WTC11 (cell line): Measurements from ENCODE around the gene FAM20C. TPM values are rescaled to one million over a fixed set of nuclear protein-coding genes. Genes with fewer than 3 reads are reported as not detected.

ENCODE experiments used
- ARID4B ChIP-seq: sonication (generic); formaldehyde crosslinking; IDR thresholded peaks from 2 replicates; pipeline ENCODE4 v1.8.0; 2023; ENCODE audit warnings: missing genetic modification reagents, mild to moderate bottlenecking, borderline replicate concordance
- ATF2 ChIP-seq: sonication (generic); formaldehyde crosslinking; IDR thresholded peaks from 2 replicates; pipeline ENCODE4 v1.8.1; 2022; ENCODE audit warnings: low read depth, missing genetic modification reagents, borderline replicate concordance
- ESRRA ChIP-seq: sonication (generic); formaldehyde crosslinking; IDR thresholded peaks from 2 replicates; pipeline ENCODE4 v1.8.1; 2022; ENCODE audit warnings: mild to moderate bottlenecking, missing genetic modification reagents, borderline replicate concordance
- FOXJ3 ChIP-seq: sonication (generic); formaldehyde crosslinking; IDR thresholded peaks from 2 replicates; pipeline ENCODE4 v1.9.0; 2021; ENCODE audit warnings: missing genetic modification reagents, mild to moderate bottlenecking, borderline replicate concordance
- TEAD4 ChIP-seq: sonication (generic); formaldehyde crosslinking; IDR thresholded peaks from 2 replicates; pipeline ENCODE4 v1.8.0; 2022; ENCODE audit warnings: mild to moderate bottlenecking, missing genetic modification reagents
- USF2 ChIP-seq: sonication (generic); formaldehyde crosslinking; IDR thresholded peaks from 2 replicates; pipeline ENCODE4 v1.8.1; 2023; ENCODE audit warnings: mild to moderate bottlenecking, missing genetic modification reagents, moderate library complexity
- ZNF532 ChIP-seq: fragments of 250-450 bp; sonication (Bioruptor Pico); IDR thresholded peaks from 2 replicates; pipeline ENCODE4 v1.9.0; 2021; ENCODE audit warnings: mild to moderate bottlenecking, borderline replicate concordance
- total RNA-seq: library from RNA; stranded (reverse); gene quantifications from 3 replicates; pipeline ENCODE4 v1.2.3, GENCODE V29; 2021
- TF ChIP-seq, protein P1 (sequence below): sonication (generic); formaldehyde crosslinking; IDR thresholded peaks from 2 replicates; pipeline ENCODE4 v1.8.0; 2022; ENCODE audit warnings: missing genetic modification reagents

The FAM20C gene
- total RNA-seq, 1 experiment from 2014 or later: 64.9 TPM

- TF ChIP-seq ZNF532 (CRISPR knock-in tag) (no peak), ESRRA (no peak), FOXJ3 (CRISPR knock-in tag) (no peak), ATF2 (CRISPR knock-in tag) (no peak), ARID4B (CRISPR knock-in tag) (no peak), TEAD4 (no peak), USF2 (CRISPR knock-in tag) (no peak)
- TF ChIP-seq, protein P1, sequence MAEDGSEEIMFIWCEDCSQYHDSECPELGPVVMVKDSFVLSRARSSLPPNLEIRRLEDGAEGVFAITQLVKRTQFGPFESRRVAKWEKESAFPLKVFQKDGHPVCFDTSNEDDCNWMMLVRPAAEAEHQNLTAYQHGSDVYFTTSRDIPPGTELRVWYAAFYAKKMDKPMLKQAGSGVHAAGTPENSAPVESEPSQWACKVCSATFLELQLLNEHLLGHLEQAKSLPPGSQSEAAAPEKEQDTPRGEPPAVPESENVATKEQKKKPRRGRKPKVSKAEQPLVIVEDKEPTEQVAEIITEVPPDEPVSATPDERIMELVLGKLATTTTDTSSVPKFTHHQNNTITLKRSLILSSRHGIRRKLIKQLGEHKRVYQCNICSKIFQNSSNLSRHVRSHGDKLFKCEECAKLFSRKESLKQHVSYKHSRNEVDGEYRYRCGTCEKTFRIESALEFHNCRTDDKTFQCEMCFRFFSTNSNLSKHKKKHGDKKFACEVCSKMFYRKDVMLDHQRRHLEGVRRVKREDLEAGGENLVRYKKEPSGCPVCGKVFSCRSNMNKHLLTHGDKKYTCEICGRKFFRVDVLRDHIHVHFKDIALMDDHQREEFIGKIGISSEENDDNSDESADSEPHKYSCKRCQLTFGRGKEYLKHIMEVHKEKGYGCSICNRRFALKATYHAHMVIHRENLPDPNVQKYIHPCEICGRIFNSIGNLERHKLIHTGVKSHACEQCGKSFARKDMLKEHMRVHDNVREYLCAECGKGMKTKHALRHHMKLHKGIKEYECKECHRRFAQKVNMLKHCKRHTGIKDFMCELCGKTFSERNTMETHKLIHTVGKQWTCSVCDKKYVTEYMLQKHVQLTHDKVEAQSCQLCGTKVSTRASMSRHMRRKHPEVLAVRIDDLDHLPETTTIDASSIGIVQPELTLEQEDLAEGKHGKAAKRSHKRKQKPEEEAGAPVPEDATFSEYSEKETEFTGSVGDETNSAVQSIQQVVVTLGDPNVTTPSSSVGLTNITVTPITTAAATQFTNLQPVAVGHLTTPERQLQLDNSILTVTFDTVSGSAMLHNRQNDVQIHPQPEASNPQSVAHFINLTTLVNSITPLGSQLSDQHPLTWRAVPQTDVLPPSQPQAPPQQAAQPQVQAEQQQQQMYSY (CRISPR knock-in tag): no peak
These were observed 67.5 kb downstream of the FAM20C start (continued) for GRCh38 chr7:259751-260405.
